ENCODE measurements around the gene GPX4.

GRCh38 chr19:1150333-1151036 is 46.7 kb downstream of the GPX4 start:
- TF ChIP-seq CTCF (IDR thresholded peaks at IDR 0.05) = no peak
- TF ChIP-seq POLR2A (IDR thresholded peaks at IDR 0.05) = no peak
- TF ChIP-seq EP300 (IDR thresholded peaks at IDR 0.05) = no peak
- TF ChIP-seq POLR2AphosphoS5 (IDR thresholded peaks at IDR 0.05) = no peak
